MM.1S (cell line): ENCODE measurements around the gene CELF2.

Source experiments
- DNase-seq: peaks from one replicate; pipeline ENCODE4 v3.0.0-alpha.2; 2015
- H2AFZ ChIP-seq: fragments of 300-600 bp; sonication (generic); 2 replicates; pipeline ENCODE4 v1.6.0; 2016; ENCODE audit warnings: antibody characterized with exemption, low read length
- H3F3A ChIP-seq: fragments of 300-600 bp; sonication (generic); 2 replicates; pipeline ENCODE4 v1.6.1; 2016; ENCODE audit warnings: mild to moderate bottlenecking, antibody characterized with exemption, low read length, moderate library complexity, mixed read lengths; ENCODE audit not compliant: insufficient read depth
- H3K27ac ChIP-seq: fragments of 300-600 bp; sonication (generic); 2 replicates; pipeline ENCODE4 v1.5.1; 2016; ENCODE audit warnings: mild to moderate bottlenecking, low read length
- H3K27me3 ChIP-seq: fragments of 300-600 bp; sonication (generic); replicated peaks from 2 replicates; pipeline ENCODE4 v1.6.0; 2016; ENCODE audit warnings: low read length; ENCODE audit not compliant: insufficient read depth
- H3K36me3 ChIP-seq: fragments of 300-600 bp; sonication (generic); replicated peaks from 2 replicates; pipeline ENCODE4 v1.6.1; 2016; ENCODE audit warnings: mild to moderate bottlenecking, low read length, mixed read lengths; ENCODE audit not compliant: insufficient read depth
- H3K4me1 ChIP-seq: fragments of 300-600 bp; sonication (generic); 2 replicates; pipeline ENCODE4 v1.6.1; 2016; ENCODE audit warnings: low read length, mixed read lengths
- H3K4me2 ChIP-seq: fragments of 300-600 bp; sonication (generic); 2 replicates; pipeline ENCODE4 v1.6.0; 2016; ENCODE audit warnings: low read depth, low read length
- H3K4me3 ChIP-seq: fragments of 300-600 bp; sonication (generic); 2 replicates; pipeline ENCODE4 v1.5.1; 2016; ENCODE audit warnings: low read length, mixed read lengths
- H3K79me2 ChIP-seq: fragments of 300-600 bp; sonication (generic); 2 replicates; pipeline ENCODE4 v1.6.1; 2016; ENCODE audit warnings: mixed run types, low read length, mixed read lengths
- H3K9ac ChIP-seq: fragments of 300-600 bp; sonication (generic); 2 replicates; pipeline ENCODE4 v1.6.1; 2016; ENCODE audit warnings: low read length, mixed read lengths
- H3K9me2 ChIP-seq: fragments of 300-600 bp; sonication (generic); replicated peaks from 2 replicates; pipeline ENCODE4 v1.6.1; 2016; ENCODE audit warnings: mild to moderate bottlenecking, low read length, mixed read lengths; ENCODE audit not compliant: insufficient read depth
- H3K9me3 ChIP-seq: fragments of 300-600 bp; sonication (generic); replicated peaks from 2 replicates; pipeline ENCODE4 v1.6.1; 2016; ENCODE audit warnings: mild to moderate bottlenecking, low read length, mixed read lengths; ENCODE audit not compliant: insufficient read depth
- H4K20me1 ChIP-seq: fragments of 300-600 bp; sonication (generic); 2 replicates; pipeline ENCODE4 v1.6.1; 2016; ENCODE audit warnings: mild to moderate bottlenecking, low read length, moderate library complexity, mixed read lengths; ENCODE audit not compliant: insufficient read depth
- CTCF ChIP-seq: fragments of 300-600 bp; sonication (generic); IDR thresholded peaks from 2 replicates; pipeline ENCODE4 v1.5.1; 2016; ENCODE audit warnings: antibody characterized with exemption, low read length, mixed read lengths
- EZH2 ChIP-seq: fragments of 300-600 bp; sonication (generic); optimal IDR thresholded peaks from 2 replicates; pipeline ENCODE3; 2017; ENCODE audit warnings: low read depth, mild to moderate bottlenecking, antibody characterized with exemption, low read length, mixed read lengths
- EZH2phosphoT487 ChIP-seq: fragments of 300-600 bp; sonication (generic); IDR thresholded peaks from 2 replicates; pipeline ENCODE4 v1.6.1; 2018; ENCODE audit warnings: antibody characterized with exemption, low read length

The CELF2 gene

GRCh38 chr10:11146402-11147171 lies 128.9 kb downstream of the CELF2 start:
- peak overlapping the region; percentile 64; the same call in 1 of the 2 replicates for H3K27ac ChIP-seq
- H3K79me2 ChIP-seq, result peaks cover 98% of the 10 kb centered on the region
- no peaks in the 10 kb centered on the region for H3K9me3 ChIP-seq
- no peak for DNase-seq
- H3K4me2 ChIP-seq, result peak overlapping the region; percentile 61; the same call in 1 of the 2 replicates
- TF ChIP-seq EZH2 (no peak), CTCF (no peak), EZH2phosphoT487 (no peak)
- H2AFZ ChIP-seq, result no peak overlapping the region
- no peak overlapping the region for H3K4me3 ChIP-seq
- H4K20me1 ChIP-seq, result no peaks in the 10 kb centered on the region
- H3F3A ChIP-seq, result peaks cover 17% of the 10 kb centered on the region
- H3K9me2 ChIP-seq, result no peaks in the 10 kb centered on the region
- no peak overlapping the region for H3K9ac ChIP-seq
- H3K36me3 ChIP-seq, result no peaks in the 10 kb centered on the region
- no peaks in the 10 kb centered on the region for H3K27me3 ChIP-seq
- H3K4me1 ChIP-seq, result peaks cover 56% of the 10 kb centered on the region

GRCh38 chr10:11147722-11148121 lies 130.1 kb downstream of the CELF2 start:
- Histone ChIP-seq H3K9me3 (no peaks in the 10 kb centered on the region), H3K79me2 (peaks cover 100% of the 10 kb centered on the region), H3K36me3 (no peaks in the 10 kb centered on the region), H3K4me1 (peaks cover 56% of the 10 kb centered on the region), H3F3A (peaks cover 17% of the 10 kb centered on the region), H3K27ac (peak overlapping the region; percentile 19; the same call in 1 of the 2 replicates), H3K4me3 (0 out of 2 replicates have a peak overlapping the region, but pooled peaks have one; percentile 6), H2AFZ (no peak overlapping the region), H3K9me2 (no peaks in the 10 kb centered on the region), H3K9ac (peak overlapping the region; percentile 7; the same call in 1 of the 2 replicates), H4K20me1 (no peaks in the 10 kb centered on the region), H3K4me2 (peak overlapping the region; percentile 26; the same call in 1 of the 2 replicates), H3K27me3 (no peaks in the 10 kb centered on the region)
- TF ChIP-seq EZH2 (no peak), CTCF (peak; percentile 29), EZH2phosphoT487 (no peak)
- DNase-seq, result peak; percentile 28

GRCh38 chr10:11148142-11149028 lies 130.7 kb downstream of the CELF2 start:
- Histone ChIP-seq H3K9ac (no peak overlapping the region), H3K4me3 (no peak overlapping the region), H3F3A (peaks cover 17% of the 10 kb centered on the region), H3K27ac (peak overlapping the region; percentile 19; the same call in 1 of the 2 replicates), H3K9me2 (no peaks in the 10 kb centered on the region), H3K36me3 (no peaks in the 10 kb centered on the region), H3K9me3 (no peaks in the 10 kb centered on the region), H3K4me1 (peaks cover 56% of the 10 kb centered on the region), H3K27me3 (no peaks in the 10 kb centered on the region), H3K4me2 (peak overlapping the region; percentile 26; the same call in 1 of the 2 replicates), H2AFZ (no peak overlapping the region), H3K79me2 (peaks cover 100% of the 10 kb centered on the region), H4K20me1 (no peaks in the 10 kb centered on the region)
- TF ChIP-seq EZH2, result no peak
- no peak for DNase-seq
